Panc1 (cell line): ENCODE measurements around the gene TTC28. TPM values are rescaled to one million over a fixed set of nuclear protein-coding genes. Genes with fewer than 3 reads are reported as not detected.

Source experiments
- ATAC-seq: fragments of 200-7000 bp; cut with Tn5 transposase; 2 replicates; pipeline ENCODE4 v1.9.1; 2020; ENCODE audit warnings: mild to moderate bottlenecking, moderate library complexity
- BruUV-seq: library from RNA; stranded (reverse); fragments of 400-500 nt; replicated peaks from 2 replicates; lab custom pipeline; 2021; lab: Mats Ljungman, UMichigan
- CTCF ChIA-PET: fragments of 300-600 bp; sonication (Branson Sonifier 250); formaldehyde crosslinking; loops from one replicate; lab custom pipeline; 2022; ENCODE audit warnings: antibody characterized with exemption; lab: Charles Lee
- POLR2A ChIA-PET: fragments of 300-600 bp; sonication (Branson Sonifier 250); formaldehyde crosslinking; loops from one replicate; lab custom pipeline; 2022; ENCODE audit warnings: antibody characterized with exemption; lab: Charles Lee
- DNase-seq: peaks from one replicate; pipeline ENCODE4 v3.0.0-alpha.2; 2010; ENCODE audit warnings: low read depth, low spot score
- H3K27ac ChIP-seq: 2 replicates; pipeline ENCODE4 v1.5.1; 2011; ENCODE audit warnings: mild to moderate bottlenecking, low read length, inconsistent platforms
- H3K27me3 ChIP-seq: fragments of 200-500 bp; sonication (Bioruptor generic); 2 replicates; pipeline ENCODE4 v1.6.0; 2014; ENCODE audit warnings: low read length, inconsistent platforms; ENCODE audit not compliant: control insufficient read depth, insufficient read depth
- H3K36me3 ChIP-seq: fragments of 200-500 bp; sonication (Bioruptor generic); 2 replicates; pipeline ENCODE4 v1.5.1; 2014; ENCODE audit warnings: inconsistent platforms, mild to moderate bottlenecking, low read length, moderate library complexity; ENCODE audit not compliant: control insufficient read depth, insufficient read depth
- H3K4me1 ChIP-seq: 2 replicates; pipeline ENCODE4 v1.5.1; 2011; ENCODE audit warnings: inconsistent platforms, mild to moderate bottlenecking, low read length, moderate library complexity; ENCODE audit not compliant: control insufficient read depth, insufficient read depth
- H3K4me3 ChIP-seq, 2 experiments: 2 replicates each; pipeline ENCODE4 v1.5.1; 2011 to 2012; ENCODE audit warnings: low read depth in 2 of 2, low read length in 2 of 2, mild to moderate bottlenecking in 2 of 2, inconsistent platforms in 1 of 2, moderate library complexity in 1 of 2
- H3K9me3 ChIP-seq: fragments of 200-500 bp; sonication (Bioruptor generic); 2 replicates; pipeline ENCODE4 v1.5.1; 2014; ENCODE audit warnings: low read depth, mild to moderate bottlenecking, inconsistent platforms, low read length, moderate library complexity; ENCODE audit not compliant: control insufficient read depth, insufficient read depth
- POLR2AphosphoS5 ChIP-seq: IDR thresholded peaks from 2 replicates; pipeline ENCODE4 v1.6.1; 2012; ENCODE audit warnings: mild to moderate bottlenecking, low read depth, low read length, moderate library complexity
- SIN3A ChIP-seq: IDR thresholded peaks from 2 replicates; pipeline ENCODE4 v1.6.1; 2012; ENCODE audit warnings: low read depth, mild to moderate bottlenecking, low read length, moderate library complexity, borderline replicate concordance; ENCODE audit not compliant: insufficient read depth
- TCF7L2 ChIP-seq: IDR thresholded peaks from 2 replicates; pipeline ENCODE4 v1.6.1; 2011; ENCODE audit warnings: mild to moderate bottlenecking, low read depth, low read length, inconsistent platforms
- in situ Hi-C: cut with HindIII; loops from 2 replicates; pipeline ENCODE4 v1.10.0; 2016; ENCODE audit warnings: low sequenced_read_pairs, low pct_unique_long_range_greater_than_20kb
- intact Hi-C: fragments of 100-400 bp; cut with micrococcal nuclease; formaldehyde crosslinking; loops from one replicate; pipeline ENCODE4 v1.10.0; 2022; ENCODE audit not compliant: unreplicated experiment
- total RNA-seq: library from RNA; stranded (reverse); gene quantifications from one replicate; pipeline ENCODE4 v1.2.1, GENCODE V29; 2021; ENCODE audit not compliant: unreplicated experiment
- TF ChIP-seq, protein P1 (sequence below), 2 experiments: IDR thresholded peaks; 2 replicates each; pipeline ENCODE4 v1.6.1; 2011 to 2012; ENCODE audit warnings: low read depth in 2 of 2, control low read depth in 1 of 2, low read length in 1 of 2, mild to moderate bottlenecking in 1 of 2, moderate library complexity in 1 of 2; ENCODE audit not compliant: insufficient read depth in 1 of 2
- TF ChIP-seq, protein P2 (sequence below): fragments of 450-650 bp; IDR thresholded peaks from 2 replicates; pipeline ENCODE4 v1.5.1; 2017; ENCODE audit warnings: mild to moderate bottlenecking

TTC28 gene
- total RNA-seq, 1 experiment from 2014 or later = 24.8 TPM

DNA sequence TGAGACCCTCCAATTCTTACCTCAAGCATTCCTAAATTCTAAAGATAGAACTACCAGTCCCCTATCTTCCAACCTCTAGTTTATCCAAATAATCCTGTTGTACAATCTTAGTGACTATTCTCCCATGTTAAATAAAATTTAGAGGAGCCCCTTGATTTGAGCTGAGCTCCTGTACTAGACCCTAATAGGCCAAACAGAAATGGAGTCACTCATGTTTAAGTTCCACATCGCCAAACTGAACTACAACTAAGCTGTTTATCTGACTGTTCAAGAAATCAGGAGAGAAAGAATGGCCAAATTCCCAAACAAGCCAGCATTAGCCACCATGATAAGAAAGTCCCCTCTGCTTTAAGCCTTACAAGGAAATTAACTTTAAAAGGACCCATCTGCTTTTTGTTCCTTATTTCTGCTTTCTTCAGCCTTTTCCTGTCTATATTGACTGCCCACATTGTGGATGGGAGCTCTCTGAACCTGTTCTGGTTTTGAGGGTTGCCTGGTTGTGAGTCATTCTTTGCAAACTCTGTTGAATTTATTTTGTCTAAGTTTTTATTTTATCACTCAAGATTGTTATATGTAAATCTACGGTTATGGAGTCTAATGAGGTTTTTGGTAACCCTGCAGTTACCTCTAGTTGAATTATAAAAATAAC, 90.4 kb downstream of the TTC28 start:
- H3K27me3 ChIP-seq = no peaks in the 10 kb centered on the region
- H3K36me3 ChIP-seq = no peaks in the 10 kb centered on the region
- H3K4me1 ChIP-seq = no peaks in the 10 kb centered on the region
- no peaks in the 10 kb centered on the region for H3K9me3 ChIP-seq
- TF ChIP-seq POLR2AphosphoS5 = no peak
- TF ChIP-seq, protein P1, sequence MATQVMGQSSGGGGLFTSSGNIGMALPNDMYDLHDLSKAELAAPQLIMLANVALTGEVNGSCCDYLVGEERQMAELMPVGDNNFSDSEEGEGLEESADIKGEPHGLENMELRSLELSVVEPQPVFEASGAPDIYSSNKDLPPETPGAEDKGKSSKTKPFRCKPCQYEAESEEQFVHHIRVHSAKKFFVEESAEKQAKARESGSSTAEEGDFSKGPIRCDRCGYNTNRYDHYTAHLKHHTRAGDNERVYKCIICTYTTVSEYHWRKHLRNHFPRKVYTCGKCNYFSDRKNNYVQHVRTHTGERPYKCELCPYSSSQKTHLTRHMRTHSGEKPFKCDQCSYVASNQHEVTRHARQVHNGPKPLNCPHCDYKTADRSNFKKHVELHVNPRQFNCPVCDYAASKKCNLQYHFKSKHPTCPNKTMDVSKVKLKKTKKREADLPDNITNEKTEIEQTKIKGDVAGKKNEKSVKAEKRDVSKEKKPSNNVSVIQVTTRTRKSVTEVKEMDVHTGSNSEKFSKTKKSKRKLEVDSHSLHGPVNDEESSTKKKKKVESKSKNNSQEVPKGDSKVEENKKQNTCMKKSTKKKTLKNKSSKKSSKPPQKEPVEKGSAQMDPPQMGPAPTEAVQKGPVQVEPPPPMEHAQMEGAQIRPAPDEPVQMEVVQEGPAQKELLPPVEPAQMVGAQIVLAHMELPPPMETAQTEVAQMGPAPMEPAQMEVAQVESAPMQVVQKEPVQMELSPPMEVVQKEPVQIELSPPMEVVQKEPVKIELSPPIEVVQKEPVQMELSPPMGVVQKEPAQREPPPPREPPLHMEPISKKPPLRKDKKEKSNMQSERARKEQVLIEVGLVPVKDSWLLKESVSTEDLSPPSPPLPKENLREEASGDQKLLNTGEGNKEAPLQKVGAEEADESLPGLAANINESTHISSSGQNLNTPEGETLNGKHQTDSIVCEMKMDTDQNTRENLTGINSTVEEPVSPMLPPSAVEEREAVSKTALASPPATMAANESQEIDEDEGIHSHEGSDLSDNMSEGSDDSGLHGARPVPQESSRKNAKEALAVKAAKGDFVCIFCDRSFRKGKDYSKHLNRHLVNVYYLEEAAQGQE (IDR thresholded peaks at IDR 0.05; ENCODE audit: insufficient read depth in 1 of 2, low read depth in 2 of 2, low read length in 1 of 2) = no peak
- no peak for TF ChIP-seq TCF7L2
- no peak for TF ChIP-seq SIN3A
- TF ChIP-seq, protein P2, sequence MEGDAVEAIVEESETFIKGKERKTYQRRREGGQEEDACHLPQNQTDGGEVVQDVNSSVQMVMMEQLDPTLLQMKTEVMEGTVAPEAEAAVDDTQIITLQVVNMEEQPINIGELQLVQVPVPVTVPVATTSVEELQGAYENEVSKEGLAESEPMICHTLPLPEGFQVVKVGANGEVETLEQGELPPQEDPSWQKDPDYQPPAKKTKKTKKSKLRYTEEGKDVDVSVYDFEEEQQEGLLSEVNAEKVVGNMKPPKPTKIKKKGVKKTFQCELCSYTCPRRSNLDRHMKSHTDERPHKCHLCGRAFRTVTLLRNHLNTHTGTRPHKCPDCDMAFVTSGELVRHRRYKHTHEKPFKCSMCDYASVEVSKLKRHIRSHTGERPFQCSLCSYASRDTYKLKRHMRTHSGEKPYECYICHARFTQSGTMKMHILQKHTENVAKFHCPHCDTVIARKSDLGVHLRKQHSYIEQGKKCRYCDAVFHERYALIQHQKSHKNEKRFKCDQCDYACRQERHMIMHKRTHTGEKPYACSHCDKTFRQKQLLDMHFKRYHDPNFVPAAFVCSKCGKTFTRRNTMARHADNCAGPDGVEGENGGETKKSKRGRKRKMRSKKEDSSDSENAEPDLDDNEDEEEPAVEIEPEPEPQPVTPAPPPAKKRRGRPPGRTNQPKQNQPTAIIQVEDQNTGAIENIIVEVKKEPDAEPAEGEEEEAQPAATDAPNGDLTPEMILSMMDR = no peak
- ATAC-seq (no peak), DNase-seq (no peak)
- CTCF ChIA-PET = no interaction called here
- no peak overlapping the region for H3K27ac ChIP-seq
- no TSS peak for BruUV-seq
- POLR2A ChIA-PET = no interaction called here
- in situ Hi-C loops = no loop called here
- intact Hi-C loops = loop anchor here (10.0 kb wide), 1 partner anchor 144 kb away; no protein-coding TSS in a partner anchor
- no peak overlapping the region for H3K4me3 ChIP-seq

DNA sequence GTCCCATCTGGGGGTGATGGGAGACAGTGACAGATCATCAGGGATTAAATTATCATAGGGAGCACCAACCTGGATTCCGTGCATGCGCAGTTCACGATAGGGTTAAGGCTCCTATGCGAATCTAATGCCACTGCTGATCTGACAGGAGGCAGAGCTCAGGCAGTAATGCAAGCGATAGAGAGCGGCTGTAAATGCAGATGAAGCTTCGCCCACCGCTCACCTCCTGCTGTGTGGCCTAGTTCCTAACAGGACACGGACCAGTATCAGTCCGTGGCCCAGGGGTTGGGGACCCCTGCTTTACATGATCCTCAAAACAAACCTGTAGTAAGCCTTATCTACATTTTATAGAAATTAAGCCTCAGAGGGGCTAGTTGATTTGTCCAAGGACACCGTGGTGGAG, 94.3 kb downstream of the TTC28 start:
- BruUV-seq = no TSS peak
- Histone ChIP-seq H3K27me3 (no peaks in the 10 kb centered on the region), H3K4me3 (no peak overlapping the region), H3K36me3 (no peaks in the 10 kb centered on the region), H3K27ac (no peak overlapping the region), H3K9me3 (no peaks in the 10 kb centered on the region), H3K4me1 (no peaks in the 10 kb centered on the region)
- no peak for TF ChIP-seq SIN3A
- TF ChIP-seq, protein P1 (IDR thresholded peaks at IDR 0.05; ENCODE audit: insufficient read depth in 1 of 2, low read depth in 2 of 2, low read length in 1 of 2) = no peak
- no peak for TF ChIP-seq POLR2AphosphoS5
- TF ChIP-seq, protein P2 = no peak
- TF ChIP-seq TCF7L2 = no peak
- in situ Hi-C loops (no loop called here), intact Hi-C loops (loop anchor here (10.0 kb wide), 1 partner anchor 141 kb away; no protein-coding TSS in a partner anchor)
- DNase-seq (no peak), ATAC-seq (no peak)
- CTCF ChIA-PET = no interaction called here
- POLR2A ChIA-PET = interaction anchor here (0.6 kb wide), 1 partner anchor 484 kb away, joined by 4 read pairs; no protein-coding TSS in a partner anchor
